Activated effector memory CD4-positive, alpha-beta T cell treated with Interleukin-2 at 50 U/mL for 16 hours (primary cell): Measurements from ENCODE around the gene DBNDD1.
"Not testable (repeated sequence)": the region's sequence is repeated elsewhere in the genome, so short reads cannot be mapped to it uniquely, and the experiment has no call there.

Experiments
- DNase-seq: peaks from one replicate; pipeline ENCODE4 v3.0.0-alpha.2; 2020

Gene DBNDD1

GRCh38 chr16:90018652-90019542 lies at the start of gene DBNDD1:
Gene DBNDD1 (minus strand): TSS chr16:90019456. CDS start chr16:90019341, 115 bp downstream.
- no peak for DNase-seq

DNA sequence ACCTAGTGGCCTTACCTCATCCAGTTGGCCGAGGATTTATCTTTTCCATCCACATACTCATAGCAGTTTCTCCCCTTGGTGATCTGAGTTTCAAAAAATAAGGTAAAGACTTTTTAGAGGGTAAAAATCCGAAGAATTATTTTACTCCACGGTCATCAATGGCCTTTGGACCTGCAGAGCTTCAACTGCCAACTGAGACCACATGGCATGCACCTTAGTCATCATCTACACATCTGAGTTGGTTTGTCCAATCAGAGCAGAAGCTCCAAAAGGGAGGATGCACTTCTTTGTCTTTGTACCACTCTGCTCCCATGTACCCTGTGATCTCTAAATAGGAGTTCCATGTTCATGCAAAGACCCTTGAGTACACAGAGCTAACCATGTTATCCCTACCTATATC lies 42.2 kb upstream of the DBNDD1 start:
- DNase-seq, result no peak

- no peak for DNase-seq
These were observed 38.5 kb upstream of the DBNDD1 start for GRCh38 chr16:90057738-90058173.

DNA sequence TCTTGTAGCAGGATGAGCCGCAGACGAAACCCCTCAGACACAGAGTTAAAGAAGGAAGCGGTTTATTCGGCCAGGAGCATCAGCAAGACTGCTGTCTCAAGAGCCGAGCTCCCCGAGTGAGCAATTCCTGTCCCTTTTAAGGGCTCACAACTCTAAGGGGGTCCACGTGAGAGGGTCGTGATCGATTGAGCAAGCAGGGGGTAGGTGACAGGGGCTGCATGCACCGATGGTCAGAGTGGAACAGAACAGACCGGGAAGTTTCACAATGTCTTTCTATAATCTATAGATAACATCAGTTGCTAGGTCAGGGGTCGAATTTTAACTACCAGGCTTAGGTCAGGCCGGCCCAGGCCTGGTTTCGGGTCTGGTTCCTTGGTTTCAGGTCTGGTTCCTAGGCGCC lies 37.3 kb upstream of the DBNDD1 start:
- DNase-seq, result not testable (repeated sequence)

DNA sequence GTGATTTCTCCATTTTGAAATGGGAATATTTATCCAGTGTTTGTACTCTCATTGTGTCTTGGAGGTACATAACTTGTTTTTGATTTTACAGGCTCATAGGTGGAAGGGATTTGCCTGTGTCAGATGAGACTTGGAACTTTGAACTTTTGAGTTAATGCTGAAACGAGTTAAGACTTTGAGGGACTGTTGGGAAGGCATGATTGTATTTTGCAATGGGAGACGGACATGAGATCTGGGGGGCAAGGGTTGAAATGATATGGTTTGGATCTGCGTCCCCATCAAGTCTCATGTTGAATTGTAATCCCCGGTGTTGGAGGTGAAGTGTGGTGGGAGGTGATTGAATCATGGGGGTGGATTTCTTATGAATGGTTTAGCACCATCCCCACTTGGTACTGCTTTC lies 36.1 kb upstream of the DBNDD1 start:
- DNase-seq, result no peak

DNA sequence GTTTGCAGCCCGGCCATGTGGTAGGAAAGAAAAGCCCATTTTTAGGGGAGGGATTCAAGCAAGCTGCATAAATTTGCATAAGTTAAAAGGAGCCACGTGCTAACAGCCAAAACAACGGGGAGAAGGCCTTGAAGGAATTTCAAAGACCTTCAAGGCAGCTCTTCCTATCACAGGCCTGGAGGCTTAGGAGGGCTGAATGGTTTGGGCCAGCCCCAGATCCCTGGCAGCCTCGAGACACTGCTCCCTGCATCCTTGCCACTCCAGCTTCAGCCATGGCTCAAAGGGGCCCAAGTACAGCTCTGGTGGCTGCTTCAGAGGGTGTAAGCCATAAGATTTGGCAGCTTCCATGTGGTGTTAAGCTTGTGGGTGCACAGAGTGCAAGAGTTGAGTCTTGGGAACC lies 35.3 kb upstream of the DBNDD1 start:
- no peak for DNase-seq

DNA sequence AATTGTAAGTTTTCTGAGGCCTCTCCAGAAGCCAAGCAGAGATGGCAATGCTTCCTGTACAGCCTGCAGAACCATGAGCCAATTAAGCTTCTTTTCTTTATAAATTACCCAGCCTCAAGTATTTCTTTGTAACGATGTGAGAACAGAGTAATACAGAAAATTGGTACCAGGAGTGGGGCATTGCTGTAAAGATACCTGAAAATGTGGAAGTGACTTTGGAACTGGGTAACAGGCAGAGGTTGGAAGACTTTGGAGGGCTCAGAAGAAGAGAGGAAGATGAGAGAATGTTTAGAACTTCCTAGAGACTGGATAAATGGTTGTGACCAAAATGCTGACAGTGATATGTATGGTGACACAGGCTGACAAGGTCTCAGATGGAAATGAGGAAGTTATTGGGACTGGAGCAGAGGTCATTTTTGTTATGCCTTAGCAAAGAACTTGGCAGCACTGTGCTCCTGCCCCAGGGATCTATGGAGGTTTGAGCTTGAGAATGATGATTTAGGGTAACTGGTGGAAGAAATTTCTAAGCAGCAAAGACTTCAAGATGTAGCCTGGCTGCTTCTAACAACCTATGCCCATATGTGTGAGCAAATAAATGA lies 34.7 kb upstream of the DBNDD1 start:
- DNase-seq, result no peak

GRCh38 chr16:90050969-90051368 lies 31.7 kb upstream of the DBNDD1 start:
- DNase-seq, result no peak

- DNase-seq, result no peak
These were observed 29.6 kb upstream of the DBNDD1 start for GRCh38 chr16:90048737-90049330.

- DNase-seq, result no peak
These were observed 29.1 kb upstream of the DBNDD1 start for GRCh38 chr16:90048347-90048722.

- DNase-seq, result no peak
These were observed 28.6 kb upstream of the DBNDD1 start for GRCh38 chr16:90047714-90048346.

DNA sequence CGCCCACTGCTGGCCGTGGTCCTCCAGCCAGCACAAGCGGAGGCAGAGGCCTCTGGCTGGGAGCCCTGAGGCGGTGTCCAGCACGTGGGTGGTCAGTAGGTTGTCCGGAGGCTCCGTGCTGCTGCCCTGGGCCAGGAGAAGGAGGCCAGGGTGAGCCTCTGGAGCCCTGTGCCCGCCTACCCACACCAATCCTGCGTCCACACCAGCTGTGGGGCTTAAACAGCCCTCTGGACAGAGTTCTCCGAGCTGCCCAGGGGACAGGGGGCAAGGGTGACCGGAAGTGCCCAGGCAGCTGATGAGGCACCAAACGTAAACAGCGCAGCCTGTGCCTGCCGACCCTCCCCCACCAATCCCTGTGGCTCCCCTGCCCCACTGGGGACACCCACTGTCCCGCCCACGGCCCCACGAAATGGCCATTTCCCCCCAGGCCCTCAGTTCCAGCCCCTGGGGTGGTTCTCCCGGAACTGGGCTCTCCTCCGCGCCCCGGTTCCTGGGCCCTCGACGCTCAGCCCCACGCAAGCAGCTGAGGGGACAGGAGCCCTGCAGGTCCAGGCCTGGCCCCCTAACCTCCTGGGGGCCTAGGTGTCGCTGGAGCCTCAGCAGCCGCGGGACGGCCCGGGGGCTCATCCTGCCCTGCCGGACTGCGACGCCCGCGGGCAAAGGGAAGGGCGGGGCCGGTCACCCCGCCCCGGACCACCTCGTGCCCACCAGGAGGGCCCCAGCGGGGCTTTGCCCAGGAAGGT lies 27.9 kb upstream of the DBNDD1 start:
- no peak for DNase-seq

DNA sequence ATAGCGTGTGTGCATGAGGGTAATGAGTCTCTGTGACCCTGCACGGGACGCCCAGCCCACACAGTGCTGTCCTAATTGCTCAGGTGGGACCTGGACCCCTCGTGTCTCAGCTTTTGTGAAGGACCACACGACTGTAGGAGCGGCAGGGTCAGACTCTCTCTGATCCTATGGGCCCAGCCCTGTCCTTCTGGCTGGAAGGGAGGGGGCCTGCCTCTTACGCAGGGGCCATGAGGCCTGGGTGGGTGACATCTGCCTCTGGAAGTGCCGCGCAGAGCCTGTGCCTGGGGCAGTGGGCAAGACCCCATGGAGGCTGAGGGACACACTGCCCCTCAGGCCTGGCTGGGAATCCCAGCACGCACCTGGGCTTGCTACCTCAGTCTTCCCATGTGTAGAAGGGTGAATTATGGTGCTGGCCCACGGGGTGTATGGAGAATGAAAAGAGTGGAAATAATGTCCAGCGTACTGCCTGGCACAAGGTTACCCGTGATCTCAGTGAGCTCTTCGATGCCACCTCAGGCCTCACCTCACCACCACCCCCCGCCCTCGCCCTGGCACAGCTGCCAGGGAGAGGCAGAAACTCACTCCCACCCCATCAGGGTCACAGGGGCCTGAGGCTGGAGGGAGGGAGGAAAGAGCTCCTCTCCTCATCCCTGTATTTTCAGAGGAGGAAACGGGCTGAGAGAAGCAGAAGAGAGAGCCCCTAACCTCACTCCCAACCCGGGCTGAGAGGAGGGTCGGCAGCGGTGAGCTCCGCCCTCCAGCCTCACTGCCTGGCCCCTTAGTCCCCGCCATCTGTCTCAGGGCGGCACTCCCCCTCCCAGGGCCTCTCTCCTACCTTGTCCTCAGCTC lies 27.1 kb upstream of the DBNDD1 start:
- DNase-seq, result no peak

GRCh38 chr16:90044111-90044551 lies 24.9 kb upstream of the DBNDD1 start:
- DNase-seq, result no peak

GRCh38 chr16:90043526-90043925 lies 24.3 kb upstream of the DBNDD1 start:
- no peak for DNase-seq

DNA sequence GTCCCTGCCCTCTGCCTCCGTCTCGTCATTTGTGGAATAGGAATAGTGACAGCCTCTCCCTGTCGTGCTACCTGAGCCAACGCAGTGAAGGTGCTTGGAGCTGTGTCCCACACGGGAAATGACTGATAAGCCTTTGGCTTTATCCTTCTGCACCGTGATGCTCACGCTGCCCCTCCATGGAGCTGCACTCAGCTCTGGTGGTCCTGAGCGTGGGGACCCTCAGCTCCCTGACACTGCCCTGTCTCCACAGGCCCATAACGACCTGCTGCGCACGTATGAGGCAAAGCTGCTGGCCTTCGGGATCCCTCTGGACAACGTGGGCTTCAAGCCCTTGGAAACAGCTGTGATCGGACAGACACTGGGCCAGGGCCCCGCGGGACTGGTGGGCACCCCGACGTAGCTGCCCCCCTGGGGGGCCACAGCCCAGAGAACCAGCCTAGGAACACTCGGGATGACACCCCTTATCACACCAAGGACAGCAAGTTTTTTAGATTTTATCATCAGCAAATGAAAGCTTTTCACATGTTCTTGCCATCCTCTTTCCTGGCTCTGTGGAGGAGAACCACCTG lies 23.8 kb upstream of the DBNDD1 start:
- no peak for DNase-seq

GRCh38 chr16:90041896-90042473 lies 22.7 kb upstream of the DBNDD1 start:
- DNase-seq, result no peak

DNA sequence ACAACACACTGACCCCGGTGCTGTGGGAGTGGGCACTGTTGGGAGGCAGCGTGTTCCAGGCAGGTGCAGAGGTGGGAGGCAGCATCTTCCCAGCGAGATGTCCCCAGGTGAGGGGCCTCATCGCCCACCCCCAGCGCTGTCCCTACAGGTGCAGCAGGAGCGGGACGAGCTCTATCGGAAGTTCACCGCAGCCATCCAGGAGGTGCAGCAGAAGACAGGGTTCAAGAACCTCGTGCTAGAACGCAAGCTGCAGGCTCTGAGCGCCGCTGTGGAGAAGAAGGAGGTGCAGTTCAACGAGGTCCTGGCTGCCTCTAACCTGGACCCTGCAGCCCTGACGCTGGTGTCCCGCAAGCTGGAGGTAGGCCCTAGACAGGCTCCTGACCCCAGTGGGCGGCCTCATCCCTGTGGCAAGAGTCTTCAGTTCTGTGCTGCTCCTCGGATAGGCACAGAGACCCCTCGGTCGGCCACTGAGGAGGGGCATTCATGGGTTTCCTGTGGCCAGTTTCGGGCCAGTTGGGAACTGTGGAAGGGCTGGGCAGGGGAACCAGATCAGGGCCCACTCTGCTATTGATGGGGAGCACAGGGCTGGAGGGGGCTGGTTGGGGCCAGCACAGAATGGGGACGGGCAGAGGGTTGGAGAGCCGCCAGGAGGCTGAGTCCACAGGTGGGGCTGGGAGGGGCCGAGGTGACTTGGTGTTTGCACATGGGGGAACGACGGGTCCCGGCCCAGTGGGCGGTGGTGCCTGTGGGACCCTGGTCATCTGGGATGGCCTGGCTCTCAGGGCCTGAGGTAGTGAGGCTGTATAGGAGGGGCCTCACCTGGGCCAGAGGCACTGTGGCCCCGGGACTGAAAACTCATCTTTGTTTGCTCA lies 21.1 kb upstream of the DBNDD1 start:
- no peak for DNase-seq

DNA sequence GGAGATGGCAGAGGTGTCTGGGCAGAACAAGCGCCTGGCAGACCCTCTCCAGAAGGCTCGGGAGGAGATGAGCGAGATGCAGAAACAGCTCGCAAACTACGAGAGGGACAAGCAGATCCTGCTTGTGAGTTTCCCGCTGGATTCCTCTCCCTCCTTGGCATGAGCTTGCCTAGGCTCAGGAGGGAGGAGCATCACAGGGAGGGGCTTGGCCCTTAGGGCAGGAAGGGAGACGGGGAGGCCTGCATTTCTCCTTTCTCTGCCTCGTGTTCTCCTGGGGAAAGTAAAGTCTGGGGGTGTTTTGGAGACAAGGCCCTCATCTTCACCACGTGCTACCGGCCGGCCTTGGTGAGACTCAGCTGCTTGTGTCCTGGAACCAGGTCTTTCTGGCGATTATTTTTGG lies 18.0 kb upstream of the DBNDD1 start:
- DNase-seq, result no peak

- DNase-seq, result no peak
These were observed 16.6 kb upstream of the DBNDD1 start for GRCh38 chr16:90035902-90036301.
